Rectal smooth muscle tissue (tissue), 1 donor: ENCODE data around the gene EMC1.
"Not testable (repeated sequence)": the region's sequence is repeated elsewhere in the genome, so short reads cannot be mapped to it uniquely, and the experiment has no call there.

Experiments
- H3K27ac ChIP-seq: one replicate; pipeline ENCODE4 v1.7.0; 2013; ENCODE audit warnings: low read depth, low read length, inconsistent platforms
- H3K27me3 ChIP-seq: one replicate; pipeline ENCODE4 v1.7.0; 2013; ENCODE audit warnings: low read length; ENCODE audit not compliant: control insufficient read depth, insufficient read depth
- H3K36me3 ChIP-seq: one replicate; pipeline ENCODE4 v1.7.0; 2013; ENCODE audit warnings: low read length; ENCODE audit not compliant: control insufficient read depth, insufficient read depth
- H3K4me1 ChIP-seq: one replicate; pipeline ENCODE4 v1.7.0; 2013; ENCODE audit warnings: low read length; ENCODE audit not compliant: control insufficient read depth, insufficient read depth
- H3K4me3 ChIP-seq: one replicate; pipeline ENCODE4 v1.7.0; 2013; ENCODE audit warnings: low read length
- H3K9ac ChIP-seq: one replicate; pipeline ENCODE4 v1.7.0; 2013; ENCODE audit warnings: low read length

The EMC1 gene

DNA sequence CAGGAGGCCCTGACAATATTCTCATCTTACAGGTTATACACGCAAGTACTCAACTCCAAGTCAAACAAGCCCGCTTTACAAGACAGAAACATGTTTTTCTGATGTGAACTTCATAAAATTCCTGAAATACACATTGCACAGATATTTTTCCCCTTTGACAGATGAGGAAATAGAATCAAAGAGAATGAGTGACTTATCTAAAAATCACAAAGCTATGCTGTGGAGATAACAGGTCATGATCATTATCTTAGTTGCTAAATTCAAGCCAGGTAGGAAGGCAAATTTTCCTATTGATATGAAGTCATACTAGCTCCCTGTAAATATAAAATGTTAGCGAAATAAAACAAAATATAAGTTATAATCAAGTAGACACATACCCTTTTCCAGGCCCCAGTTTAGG is 59.5 kb downstream of the EMC1 start:
- Histone ChIP-seq H3K4me1 (no peaks in the 10 kb centered on the region), H3K36me3 (peaks cover 40% of the 10 kb centered on the region), H3K27ac (no peak overlapping the region), H3K4me3 (no peak overlapping the region), H3K27me3 (no peaks in the 10 kb centered on the region), H3K9ac (no peak overlapping the region)

DNA sequence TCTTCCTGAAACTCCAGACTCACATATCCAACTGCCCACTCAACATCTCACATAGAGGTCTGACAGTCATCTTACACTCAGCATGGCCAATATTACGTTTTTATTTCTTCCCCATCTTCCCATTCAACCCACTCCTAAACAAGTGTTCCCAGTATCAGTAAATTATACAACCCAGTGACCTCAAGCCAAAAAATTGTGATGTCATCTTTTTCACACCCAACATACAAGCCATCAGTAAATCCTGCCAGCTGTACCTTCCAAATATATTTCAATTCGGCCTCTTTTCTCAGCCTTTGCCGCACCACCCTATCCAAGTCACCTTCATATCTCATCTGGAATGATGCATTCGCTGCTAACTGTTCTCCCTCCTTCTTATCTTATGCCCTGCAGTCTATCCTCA is 60.9 kb downstream of the EMC1 start:
- Histone ChIP-seq H3K36me3 (peaks cover 42% of the 10 kb centered on the region), H3K27ac (no peak overlapping the region), H3K4me3 (no peak overlapping the region), H3K4me1 (no peaks in the 10 kb centered on the region), H3K9ac (no peak overlapping the region), H3K27me3 (no peaks in the 10 kb centered on the region)

DNA sequence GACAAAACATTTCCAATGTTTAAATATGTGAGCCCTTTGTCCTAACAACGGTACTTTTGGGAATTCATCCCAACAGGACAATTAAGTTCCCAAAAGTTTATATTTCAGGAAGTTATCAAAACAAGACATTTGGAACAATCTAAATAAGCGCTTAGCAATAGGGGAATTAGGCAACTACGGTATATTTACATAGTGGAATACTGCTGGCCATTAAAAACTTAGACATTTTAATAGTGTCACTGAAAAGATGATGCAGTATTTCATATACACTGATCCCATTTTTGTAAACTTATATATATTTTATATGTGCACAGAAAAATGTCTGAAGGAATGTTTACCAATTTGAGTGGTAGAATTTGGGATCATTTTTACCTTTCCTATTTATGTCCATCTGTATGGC is 62.1 kb downstream of the EMC1 start:
- H3K4me1 ChIP-seq = no peaks in the 10 kb centered on the region
- no peak overlapping the region for H3K9ac ChIP-seq
- peaks cover 47% of the 10 kb centered on the region for H3K36me3 ChIP-seq
- H3K27ac ChIP-seq = no peak overlapping the region
- H3K4me3 ChIP-seq = no peak overlapping the region
- no peaks in the 10 kb centered on the region for H3K27me3 ChIP-seq

DNA sequence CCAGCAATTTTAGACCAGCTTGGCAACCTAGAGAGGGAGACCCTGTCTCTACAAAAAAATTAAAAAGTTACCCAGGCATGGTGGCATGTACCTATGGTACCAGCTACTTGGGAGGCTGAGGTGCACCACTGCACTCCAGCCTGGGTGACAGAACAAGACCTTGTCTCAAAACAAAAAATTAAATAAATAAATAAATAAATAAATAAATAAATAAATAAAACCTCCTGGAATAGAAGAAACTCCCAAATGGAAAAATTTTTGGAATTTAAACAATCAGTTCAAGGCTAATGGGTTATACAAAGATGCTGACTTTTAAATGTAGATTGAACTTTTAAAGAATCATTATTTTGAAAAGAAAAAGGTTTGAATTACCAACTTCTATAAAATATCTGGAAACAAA is 63.5 kb downstream of the EMC1 start:
- H3K4me1 ChIP-seq = no peaks in the 10 kb centered on the region
- H3K9ac ChIP-seq = no peak overlapping the region
- no peak overlapping the region for H3K27ac ChIP-seq
- peaks cover 44% of the 10 kb centered on the region for H3K36me3 ChIP-seq
- no peaks in the 10 kb centered on the region for H3K27me3 ChIP-seq
- no peak overlapping the region for H3K4me3 ChIP-seq

DNA sequence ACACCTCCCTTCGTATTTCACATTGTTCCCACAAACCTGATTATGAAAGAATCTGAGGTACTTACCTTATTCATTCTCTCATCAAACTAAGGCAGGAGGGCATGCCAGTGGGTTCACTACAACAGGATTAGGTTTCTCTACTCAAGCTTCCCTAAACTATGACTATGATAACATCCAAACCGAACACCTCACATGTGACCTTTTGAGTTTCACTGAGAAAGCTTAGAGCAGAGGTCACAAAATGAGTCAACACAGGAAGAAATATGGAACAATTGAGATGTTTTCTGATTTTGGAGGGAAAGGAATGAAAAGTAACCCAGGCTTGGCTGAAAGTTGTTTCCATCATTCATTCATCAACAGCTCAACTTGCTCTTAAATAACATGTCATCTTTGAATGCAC is 65.3 kb downstream of the EMC1 start:
- peaks cover 38% of the 10 kb centered on the region for H3K36me3 ChIP-seq
- H3K9ac ChIP-seq = no peak overlapping the region
- H3K27me3 ChIP-seq = no peaks in the 10 kb centered on the region
- H3K27ac ChIP-seq = no peak overlapping the region
- no peak overlapping the region for H3K4me3 ChIP-seq
- no peaks in the 10 kb centered on the region for H3K4me1 ChIP-seq

DNA sequence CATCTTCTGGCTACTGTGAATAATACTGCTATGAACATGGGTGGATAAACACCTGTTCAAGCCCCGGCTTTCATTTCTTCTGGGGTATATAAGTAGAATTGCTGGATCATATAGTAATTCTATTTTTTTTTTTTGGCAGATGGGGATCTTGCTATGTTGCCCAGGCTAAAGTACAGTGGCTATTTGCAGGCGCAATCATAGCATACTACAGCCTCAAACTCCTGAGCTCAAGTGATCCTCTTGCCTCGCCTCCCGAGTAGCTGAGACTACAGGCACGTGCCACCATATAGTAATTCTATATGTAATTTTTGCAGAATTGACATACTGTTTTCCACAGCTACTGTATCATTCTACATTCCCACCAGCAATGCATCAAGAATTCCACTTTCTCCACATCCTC is 69.1 kb downstream of the EMC1 start:
- Histone ChIP-seq H3K4me3 (no peak overlapping the region), H3K4me1 (no peaks in the 10 kb centered on the region), H3K9ac (no peak overlapping the region), H3K27ac (no peak overlapping the region), H3K27me3 (no peaks in the 10 kb centered on the region), H3K36me3 (peaks cover 47% of the 10 kb centered on the region)

DNA sequence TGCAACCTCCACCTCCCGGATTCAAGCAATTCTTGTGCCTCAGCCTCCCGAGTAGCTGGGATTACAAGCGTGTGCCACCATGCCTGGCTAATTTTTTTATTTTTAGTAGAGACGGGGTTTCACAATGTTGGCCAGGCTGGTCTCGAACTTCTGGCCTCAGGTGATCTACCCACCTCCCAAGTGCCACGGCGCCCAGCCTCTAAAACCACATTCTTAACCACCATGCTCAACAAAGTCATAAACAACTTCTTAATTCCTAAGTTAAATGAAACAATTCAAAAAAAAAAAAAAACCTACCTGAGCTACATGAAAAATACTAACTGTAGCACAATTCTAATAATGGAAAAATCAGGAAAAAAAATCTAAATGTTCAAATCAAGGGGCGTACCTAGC is 71.1 kb downstream of the EMC1 start:
- not testable (repeated sequence) for H3K27ac ChIP-seq, H3K4me1 ChIP-seq
- peaks cover 44% of the 10 kb centered on the region for H3K36me3 ChIP-seq

DNA sequence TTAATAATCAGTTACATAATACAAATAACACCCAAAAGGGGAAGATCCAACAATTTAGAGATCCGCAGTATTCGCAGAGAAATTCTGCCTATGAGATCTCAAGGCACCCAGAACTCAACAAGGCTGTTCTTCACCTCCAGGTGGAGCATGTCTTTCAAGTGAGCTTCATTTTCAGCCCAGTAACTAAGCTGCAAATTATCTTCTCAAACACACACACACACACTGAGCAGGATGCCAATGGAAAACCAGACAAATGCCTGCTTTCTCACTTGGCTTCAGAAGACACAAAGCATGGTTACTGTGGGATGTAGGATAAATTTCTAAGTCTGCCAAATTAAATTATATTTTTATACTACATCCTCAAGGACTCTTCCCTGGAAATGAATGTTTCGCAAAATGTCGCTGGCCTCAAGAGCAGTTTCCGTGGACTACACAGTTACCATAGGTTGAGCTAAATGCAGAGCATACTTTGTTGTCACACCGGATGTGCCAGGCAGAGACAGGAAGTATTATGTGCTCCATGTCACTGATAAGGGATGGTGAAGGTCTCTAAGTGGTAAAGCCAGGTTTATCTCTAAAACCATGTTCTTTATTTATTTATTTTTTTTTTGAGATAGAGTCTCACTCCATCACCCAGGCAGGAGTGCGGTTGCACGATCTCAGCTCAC is 71.6 kb downstream of the EMC1 start:
- H3K36me3 ChIP-seq = peaks cover 46% of the 10 kb centered on the region
- no peak overlapping the region for H3K4me3 ChIP-seq
- H3K4me1 ChIP-seq = no peaks in the 10 kb centered on the region
- H3K9ac ChIP-seq = no peak overlapping the region
- H3K27me3 ChIP-seq = no peaks in the 10 kb centered on the region
- no peak overlapping the region for H3K27ac ChIP-seq

More for the DNA sequence above, 71.1 kb downstream of the EMC1 start:
- not testable (repeated sequence) for H3K4me3 ChIP-seq, H3K9ac ChIP-seq, H3K27me3 ChIP-seq

DNA sequence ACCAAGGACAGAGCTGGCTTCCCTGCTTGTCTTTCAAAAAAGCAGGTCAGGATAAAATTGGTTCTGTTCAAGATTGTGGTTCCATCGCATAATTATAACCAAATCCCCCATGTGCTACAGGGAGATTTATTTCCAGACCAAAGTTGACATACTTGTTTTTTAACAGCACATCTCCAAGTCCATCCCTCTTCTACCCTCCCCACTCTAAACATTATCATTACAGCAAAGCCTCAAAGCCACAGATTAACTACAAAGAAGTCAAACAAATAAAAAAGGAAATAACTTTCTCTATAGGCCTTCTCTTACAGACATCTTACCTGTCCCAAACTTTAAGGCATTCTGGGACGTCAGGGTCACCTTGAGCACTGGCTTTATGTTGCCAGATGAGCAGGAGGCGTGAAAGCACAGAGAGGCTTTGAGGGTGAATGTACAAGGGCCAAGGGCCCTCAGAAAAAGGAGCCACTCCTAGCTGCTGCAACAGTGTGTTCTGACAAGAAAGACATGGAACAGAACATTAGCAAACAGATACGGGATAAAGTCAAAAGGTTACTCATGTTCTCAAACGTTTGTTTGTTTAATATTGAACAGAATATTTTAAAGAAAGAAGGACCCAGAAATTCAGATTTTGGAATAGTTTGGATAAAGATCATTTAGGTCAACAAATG is 72.5 kb downstream of the EMC1 start:
- Histone ChIP-seq H3K9ac (no peak overlapping the region), H3K4me3 (no peak overlapping the region), H3K4me1 (no peaks in the 10 kb centered on the region), H3K27ac (no peak overlapping the region), H3K27me3 (no peaks in the 10 kb centered on the region), H3K36me3 (peaks cover 45% of the 10 kb centered on the region)

DNA sequence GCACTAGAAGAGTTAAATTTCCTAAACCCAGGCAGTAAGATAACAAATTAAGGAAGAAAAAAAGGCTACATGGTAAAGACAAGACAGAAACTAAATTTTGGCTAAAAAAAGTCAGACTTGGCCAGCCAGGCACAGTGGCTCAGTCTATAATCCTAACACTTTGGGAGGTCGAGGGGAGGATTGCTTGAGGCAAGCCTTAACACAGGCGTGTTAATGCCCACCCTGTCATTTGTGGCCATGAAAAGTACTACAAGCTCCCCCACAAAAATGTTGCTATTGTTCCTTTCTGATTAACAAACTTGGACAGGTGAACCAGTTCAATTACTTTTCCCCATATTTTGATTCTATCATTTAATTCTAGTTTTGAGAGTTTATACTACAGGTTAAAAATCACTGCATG is 73.5 kb downstream of the EMC1 start:
- no peak overlapping the region for H3K4me3 ChIP-seq
- no peaks in the 10 kb centered on the region for H3K27me3 ChIP-seq
- no peak overlapping the region for H3K27ac ChIP-seq
- peaks cover 49% of the 10 kb centered on the region for H3K36me3 ChIP-seq
- H3K4me1 ChIP-seq = no peaks in the 10 kb centered on the region
- H3K9ac ChIP-seq = no peak overlapping the region

DNA sequence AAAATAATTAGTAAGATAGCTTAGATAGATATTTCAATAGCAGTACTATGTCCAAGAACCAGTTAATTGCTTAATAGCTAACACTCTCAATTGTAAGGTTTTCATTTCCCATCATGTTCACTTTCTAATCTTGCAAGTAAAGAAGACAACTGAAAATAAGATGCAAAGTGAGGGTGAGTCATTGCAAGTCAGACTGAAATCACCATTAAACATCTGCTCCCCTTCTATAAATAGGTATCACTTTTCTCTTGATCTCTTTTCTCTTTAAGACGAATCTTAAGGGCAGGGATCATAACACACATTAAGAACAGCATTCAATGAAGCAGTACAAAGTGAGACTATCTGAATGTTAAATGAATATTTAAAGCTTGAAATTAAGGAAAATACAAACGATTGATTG is 81.7 kb downstream of the EMC1 start:
- peaks cover 36% of the 10 kb centered on the region for H3K36me3 ChIP-seq
- no peak overlapping the region for H3K27ac ChIP-seq
- H3K4me3 ChIP-seq = no peak overlapping the region

DNA sequence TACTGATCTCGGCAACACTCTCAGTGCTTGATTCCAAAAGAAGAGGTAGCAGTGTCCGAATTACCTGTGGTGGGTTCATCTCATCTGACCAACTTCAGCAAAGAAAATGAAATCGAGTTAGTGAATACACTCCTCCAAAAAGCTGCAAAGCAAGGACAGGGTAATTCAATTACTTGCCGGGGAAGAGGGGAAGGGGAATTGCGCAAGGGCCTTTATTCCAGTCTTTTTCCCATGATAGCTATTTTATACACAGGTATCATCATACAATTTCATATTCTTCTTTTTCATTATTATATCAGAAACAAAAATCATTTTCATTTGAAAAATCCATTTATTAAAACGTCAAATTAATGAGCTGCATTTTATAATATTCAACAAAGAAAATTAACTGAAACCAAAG is 84.2 kb downstream of the EMC1 start:
- no peak overlapping the region for H3K9ac ChIP-seq
- H3K27ac ChIP-seq = no peak overlapping the region
- H3K36me3 ChIP-seq = peaks cover 39% of the 10 kb centered on the region
- peaks cover 12% of the 10 kb centered on the region for H3K4me1 ChIP-seq
- no peak overlapping the region for H3K4me3 ChIP-seq
- H3K27me3 ChIP-seq = no peaks in the 10 kb centered on the region

More for the DNA sequence above, 81.7 kb downstream of the EMC1 start:
- H3K27me3 ChIP-seq = no peaks in the 10 kb centered on the region
- H3K4me1 ChIP-seq = peaks cover 4% of the 10 kb centered on the region
- no peak overlapping the region for H3K9ac ChIP-seq

DNA sequence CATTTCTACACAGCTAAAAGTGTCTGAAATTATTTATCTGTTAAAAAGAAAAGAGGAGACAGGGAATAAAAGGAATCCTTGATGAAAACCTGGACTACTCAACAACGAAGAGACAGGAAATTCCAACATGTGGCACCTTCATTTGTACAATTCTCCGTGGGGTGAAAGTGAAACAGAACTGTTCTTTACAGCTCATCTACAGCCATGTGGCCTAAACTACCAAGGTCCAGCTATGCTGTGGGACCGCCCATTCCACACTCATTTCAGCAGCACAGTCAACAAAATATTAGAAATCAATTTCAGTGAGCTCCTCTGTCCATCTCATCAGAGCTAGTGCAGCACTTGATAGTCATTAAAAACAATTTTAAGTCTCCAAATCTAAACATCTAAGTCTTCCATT is 85.3 kb downstream of the EMC1 start:
- H3K9ac ChIP-seq = no peak overlapping the region
- H3K27me3 ChIP-seq = no peaks in the 10 kb centered on the region
- peaks cover 49% of the 10 kb centered on the region for H3K36me3 ChIP-seq
- H3K27ac ChIP-seq = no peak overlapping the region
- H3K4me3 ChIP-seq = no peak overlapping the region
- peaks cover 12% of the 10 kb centered on the region for H3K4me1 ChIP-seq
